ENCODE results near the gene NPBWR2.
A peak's percentile ranks its signal among the peaks of the same experiment; 100 is the strongest.

Gene NPBWR2

GRCh38 chr20:64116541-64117431 lies 9.4 kb upstream of the NPBWR2 start:
- DNase-seq = no peak

DNA sequence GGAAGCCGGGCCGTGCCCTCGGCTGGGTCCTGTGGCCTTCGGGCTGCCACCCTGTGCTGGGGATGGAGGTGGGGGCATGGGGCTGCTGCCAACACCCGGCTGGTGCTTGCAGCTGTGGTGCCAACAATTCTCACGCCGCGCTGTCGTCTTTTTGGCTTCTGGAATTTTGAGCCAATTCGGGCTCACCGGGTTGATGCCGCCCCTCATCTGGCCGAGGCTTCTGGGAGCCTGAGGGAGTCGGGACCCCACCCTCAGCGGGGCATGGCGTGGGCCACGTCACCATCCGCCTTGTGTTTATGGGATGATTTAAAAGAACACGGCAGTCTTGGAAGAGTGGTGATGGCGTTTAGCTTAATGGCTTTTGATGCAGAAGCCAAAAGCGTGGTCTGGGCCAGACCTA lies 8.7 kb upstream of the NPBWR2 start:
- DNase-seq = no peak

GRCh38 chr20:64115171-64115911 lies 8.0 kb upstream of the NPBWR2 start:
- no peak for DNase-seq

DNA sequence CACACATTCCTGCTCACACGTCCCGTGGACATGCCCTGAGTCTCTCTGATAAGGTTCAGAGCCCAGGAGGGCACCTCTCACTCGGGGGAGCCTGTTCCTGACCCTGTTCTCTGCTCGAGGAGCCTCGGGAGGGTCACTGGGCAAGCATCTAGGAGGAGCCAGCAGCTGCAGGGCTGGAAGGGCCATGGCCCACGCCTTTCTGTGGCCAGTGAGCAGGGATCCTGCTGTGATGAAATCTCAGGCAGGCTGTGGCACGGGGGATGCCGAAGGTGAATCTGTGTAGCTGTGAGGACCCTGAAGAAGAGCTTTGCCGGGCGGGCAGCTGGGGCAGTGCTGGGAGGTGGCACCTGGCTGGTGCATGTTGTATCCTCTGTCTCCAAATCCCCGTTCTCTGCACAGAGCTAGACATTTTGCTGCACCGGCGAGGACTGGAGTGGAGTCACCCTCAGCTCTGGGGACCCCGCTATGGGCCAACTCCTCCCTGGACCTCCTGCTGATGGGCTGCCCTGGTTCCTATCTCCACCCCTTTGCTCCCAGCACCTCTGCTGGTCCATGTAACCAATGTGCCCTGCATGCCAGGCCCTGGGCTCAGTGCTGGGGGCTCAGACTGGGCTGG lies 7.1 kb upstream of the NPBWR2 start:
- DNase-seq = no peak

DNA sequence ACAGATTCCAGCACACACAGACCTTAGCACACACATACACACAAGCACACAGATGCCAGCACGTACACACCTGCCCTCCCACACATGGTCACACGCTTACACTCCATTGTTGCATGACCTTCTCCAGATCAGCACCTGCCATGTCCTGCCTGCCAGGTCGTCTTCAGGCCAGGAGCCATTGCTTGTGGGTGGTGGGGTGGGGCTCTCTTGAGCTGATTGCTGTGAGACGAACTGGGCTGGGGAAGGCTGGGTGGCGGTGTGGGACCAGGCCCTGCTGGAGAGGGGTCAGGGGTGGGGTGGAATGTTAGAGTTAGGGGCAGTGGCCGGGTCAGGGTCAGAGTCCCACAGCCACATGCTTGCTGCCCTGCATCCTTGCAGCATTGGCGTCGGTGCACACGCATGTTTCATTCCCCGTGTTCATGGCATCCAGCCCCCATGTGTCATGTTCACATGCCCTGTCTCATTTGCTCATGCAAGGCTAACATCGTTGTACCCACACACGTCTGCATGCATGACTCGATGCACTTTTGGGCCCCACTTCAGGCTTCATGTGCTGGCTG lies 6.5 kb upstream of the NPBWR2 start:
- no peak for DNase-seq

DNA sequence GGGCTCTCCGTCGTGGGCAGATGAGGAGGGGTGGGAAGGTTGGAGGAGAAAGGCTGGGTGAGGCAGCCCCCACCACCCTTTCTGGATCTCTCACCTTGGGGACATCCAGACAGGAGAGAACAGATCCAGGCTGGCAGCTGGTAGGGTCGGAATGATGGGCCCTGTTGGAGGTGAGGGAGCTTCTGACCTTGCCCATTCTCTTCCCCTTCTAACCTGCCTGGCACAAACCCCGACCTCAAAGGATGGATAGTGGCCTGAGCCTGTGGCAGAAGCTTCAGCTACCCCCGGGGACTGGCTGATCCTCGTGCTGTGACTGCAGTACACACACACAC lies 6.0 kb upstream of the NPBWR2 start:
- no peak for DNase-seq

DNA sequence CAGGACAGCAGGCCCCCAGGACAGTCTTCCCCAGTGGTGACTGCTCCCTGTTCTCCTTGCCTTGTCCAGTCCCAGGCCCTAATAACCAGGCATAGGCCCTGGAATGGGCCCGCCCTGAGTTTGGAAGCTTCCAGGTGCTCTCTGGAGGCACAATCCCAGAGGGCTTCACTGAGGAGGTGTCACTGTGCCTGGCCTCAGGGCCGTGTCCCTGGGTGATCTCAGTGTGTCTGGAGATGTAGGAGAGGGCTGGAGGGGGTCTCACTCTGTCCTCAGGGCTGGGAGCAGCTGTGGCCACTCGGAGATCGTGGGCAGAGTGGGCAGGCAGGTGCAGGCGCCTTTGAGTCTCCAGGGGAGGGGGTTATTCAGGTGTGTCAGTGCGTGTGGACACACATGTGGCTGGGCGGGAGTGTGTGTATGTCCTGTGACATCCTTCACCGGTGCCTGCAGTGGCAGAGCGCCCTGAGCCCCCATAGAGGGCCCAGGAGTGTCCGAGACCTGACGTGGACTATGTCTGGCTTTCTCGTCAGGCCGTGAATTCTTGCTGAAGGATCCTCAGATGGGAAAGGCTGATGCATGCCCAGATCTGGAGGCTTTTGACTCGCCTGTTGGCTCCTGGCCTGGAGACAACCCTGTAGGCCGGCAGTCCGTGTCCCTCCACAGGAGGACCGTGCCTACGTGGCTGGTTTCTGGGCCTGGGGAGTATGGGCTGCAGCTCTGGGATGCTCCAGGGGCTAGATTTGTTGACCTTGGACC lies 5.5 kb upstream of the NPBWR2 start:
- DNase-seq = no peak

GRCh38 chr20:64111841-64112641 lies 4.7 kb upstream of the NPBWR2 start:
- DNase-seq = no peak

GRCh38 chr20:64110411-64111068 lies 3.2 kb upstream of the NPBWR2 start:
- no peak for DNase-seq

DNA sequence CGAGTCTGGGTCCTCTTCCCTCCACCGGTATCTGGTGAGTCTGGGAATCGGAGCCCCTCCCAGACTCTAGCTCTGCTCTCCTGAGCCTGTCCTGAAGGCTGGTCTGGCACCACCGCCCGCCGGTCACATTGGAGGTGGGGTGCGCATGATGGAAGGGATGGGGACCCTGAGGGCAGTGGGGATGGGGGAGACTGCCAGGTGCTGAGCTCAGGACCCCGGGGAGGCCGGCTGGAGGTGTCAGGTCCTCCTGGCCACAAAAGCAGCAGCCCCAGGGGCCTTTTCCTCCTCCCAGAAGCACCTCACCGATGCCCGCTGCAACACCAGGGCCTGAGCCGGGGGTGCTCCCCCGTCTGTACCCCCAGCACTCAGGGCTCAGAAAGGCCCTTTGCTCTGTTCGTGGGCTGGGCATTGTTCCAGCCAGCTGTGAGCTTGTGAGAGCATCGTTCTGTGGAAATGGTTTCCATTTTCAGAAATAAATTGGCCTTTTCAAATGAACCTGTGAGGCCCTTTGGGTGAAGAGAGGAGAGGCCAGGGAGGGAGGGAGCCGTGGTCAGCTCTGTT lies 2.5 kb upstream of the NPBWR2 start:
- DNase-seq = no peak

DNA sequence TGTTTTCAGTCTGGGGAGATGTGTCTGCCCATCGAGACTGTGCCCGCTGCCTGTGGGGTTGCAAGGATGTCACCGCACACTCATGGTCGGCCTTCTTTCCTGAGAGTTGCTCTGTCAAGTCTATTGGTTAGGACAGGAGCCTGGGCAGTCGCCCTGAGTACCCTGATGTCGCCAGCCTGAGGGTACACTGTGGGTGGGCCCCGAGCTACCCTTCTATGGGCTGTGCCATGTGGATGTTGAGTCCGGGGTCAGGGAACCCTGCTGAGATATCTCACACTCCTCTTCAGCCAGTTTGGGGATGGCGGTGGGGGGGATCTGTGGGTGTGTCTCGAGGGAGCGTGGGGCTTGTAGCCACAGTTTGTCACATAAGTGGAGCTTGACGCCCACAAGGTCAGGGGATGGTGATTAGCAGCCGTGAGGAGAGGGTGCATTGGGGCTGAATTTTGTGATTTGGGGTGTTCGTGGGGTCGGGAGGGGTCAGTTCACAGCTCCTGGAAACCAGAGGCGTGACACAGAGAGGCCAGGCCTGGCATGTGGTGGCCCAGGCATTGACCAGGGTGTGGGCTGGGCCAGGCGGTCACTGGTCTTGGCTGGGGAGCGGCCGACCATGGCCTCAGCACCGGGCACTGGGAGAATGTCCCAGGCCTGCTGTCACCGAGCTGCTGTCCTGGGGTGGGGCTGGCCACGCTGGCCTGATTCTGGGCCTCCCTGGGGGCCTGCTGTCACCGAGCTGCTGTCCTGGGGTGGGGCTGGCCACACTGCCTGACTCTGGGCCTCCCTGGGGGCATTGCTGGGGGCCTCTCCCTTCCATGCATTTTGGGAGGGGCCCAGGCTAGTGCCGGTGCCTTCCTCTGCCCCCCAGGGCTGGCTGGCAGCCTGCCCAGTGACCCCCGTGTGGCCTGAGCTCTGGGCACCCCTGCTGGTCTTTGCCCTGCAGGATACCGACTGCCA lies 1.6 kb upstream of the NPBWR2 start:
- no peak for DNase-seq

DNA sequence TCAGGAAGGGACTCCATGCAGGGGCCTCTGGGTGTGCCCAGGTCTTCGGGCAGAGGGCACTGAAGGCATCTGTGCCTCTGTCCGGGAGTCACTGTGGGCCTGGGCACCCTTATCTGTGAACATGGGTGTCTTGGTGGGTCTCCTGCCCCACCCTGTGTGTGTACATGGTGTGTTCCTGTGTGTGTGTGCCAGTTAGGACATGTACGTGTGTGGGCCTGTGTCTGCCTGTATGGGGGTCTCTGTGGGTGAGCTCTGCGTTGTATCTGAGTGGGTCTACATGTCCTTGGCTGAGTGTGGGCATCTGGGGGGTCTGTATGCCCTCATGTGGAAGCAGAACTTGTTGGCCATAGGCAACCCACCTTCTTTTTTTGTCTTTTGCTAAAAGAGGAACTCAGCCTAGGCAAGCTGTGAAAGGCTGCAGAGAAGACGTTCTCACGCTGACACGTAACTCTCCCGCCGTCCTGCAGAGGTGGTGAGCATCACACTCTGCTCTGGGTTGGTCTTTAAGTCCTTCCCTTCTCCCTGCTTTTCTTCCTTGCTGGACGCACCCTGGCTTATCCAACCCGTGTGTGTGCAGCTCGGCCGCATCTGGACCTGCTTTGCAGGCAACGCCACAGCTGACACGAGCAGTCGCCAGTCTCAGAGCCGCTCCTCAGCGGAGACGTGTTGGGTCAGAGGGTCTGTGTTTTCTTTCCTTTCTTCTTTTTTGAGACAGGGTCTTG lies 532 bp upstream of the NPBWR2 start:
- DNase-seq = no peak

DNA sequence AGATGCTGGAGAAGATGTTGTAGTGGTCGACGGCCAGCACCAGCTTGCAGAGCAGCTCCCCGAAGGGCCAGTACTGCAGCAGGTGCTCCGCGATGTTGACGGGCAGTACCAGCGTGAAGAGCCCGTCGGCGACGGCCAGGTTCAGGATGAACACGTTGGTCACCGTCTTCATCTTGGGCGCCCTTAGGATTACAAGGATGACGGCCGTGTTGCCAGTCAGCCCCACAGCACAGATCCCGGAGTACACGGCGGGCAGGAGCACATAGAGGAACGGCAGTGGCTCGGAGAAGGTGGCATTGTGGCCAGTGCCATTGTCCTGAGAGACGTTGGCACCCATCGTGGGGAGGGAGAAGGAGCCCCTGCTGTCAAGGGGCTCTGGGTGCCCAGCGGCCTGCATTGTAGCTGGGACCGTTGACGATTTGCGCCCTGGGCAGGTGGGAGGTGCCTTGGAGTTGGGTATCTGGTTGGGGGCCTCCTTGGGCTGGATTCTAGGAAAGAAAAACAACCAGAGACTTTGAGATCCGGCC lies 867 bp downstream of the NPBWR2 start:
- DNase-seq = no peak

- DNase-seq = no peak
Observed at GRCh38 chr20:64105846-64106434, 1.4 kb downstream of the NPBWR2 start.

GRCh38 chr20:64104667-64105451 lies 2.5 kb downstream of the NPBWR2 start:
- no peak for DNase-seq

DNA sequence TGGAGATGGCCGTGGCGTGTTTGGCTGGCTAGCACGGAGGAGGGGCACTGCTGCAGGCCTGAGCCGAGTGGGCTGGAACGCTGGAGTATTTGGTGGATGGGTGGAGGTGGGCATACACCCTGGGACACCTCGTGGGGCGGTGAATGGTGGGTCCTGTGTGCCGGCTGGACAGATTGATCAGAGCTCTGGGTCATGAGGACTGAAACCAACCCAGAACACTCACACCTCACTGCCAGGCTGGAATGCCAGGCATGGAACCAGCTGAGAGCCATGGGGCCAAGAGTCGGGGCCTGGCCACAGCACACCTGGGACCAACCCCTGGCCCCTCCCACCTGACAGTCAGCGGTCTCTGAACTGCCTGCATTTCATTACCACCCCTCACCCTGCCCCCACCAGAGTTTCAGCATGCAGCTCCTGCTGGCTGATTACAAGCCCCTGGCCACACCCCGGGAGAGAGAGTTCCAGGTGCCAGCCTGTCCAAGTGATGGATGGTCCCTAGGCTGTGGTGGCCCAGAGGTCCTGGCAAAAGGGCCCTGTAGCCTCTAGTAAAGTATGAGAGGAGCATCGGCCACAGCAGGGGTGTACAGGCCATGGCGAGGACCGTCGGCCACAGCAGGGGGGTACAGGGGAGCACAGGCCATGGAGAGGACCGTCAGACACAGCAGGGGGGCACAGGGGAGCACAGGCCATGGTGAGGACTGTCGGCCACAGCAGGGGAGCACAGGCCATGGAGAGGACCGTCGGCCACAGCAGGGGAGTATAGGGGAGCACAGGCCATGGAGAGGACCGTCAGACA lies 3.3 kb downstream of the NPBWR2 start:
- peak; percentile 0 for DNase-seq

All from stimulated activated CD4-positive, alpha-beta T cell treated with anti-CD3 and anti-CD28 coated beads, Interleukin-1b, Interleukin-23, amount 100 ng/mL, for 48 hours (primary cell).